IPS-NIHi7 (cell line): ENCODE data around the gene ARAP1.
A peak's percentile ranks its signal among the peaks of the same experiment; 100 is the strongest.

Source experiments
- DNase-seq: peaks from one replicate; pipeline ENCODE4 v3.0.0; 2012; ENCODE audit warnings: mixed read lengths; ENCODE audit errors: extremely low spot score

ARAP1 gene

DNA sequence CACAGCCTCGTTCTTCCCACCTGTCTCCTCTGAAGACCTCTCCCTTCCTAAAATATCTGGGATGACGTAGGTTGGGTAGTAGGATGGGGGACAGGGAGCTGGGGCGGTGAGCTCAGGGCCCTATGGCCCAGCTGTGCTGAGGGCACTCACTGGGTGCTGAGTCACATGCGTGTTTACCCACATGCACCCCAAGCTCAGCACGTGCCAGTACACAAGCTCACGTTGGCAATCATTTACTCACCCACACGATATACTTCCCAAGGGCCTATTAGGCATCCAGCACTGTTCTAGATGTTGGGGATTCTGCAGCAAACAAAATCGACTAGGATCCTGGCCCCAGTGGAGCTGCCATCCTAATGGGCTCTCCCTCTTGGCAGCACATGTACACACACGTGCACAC lies 28.7 kb downstream of the ARAP1 start:
- DNase-seq, result no peak

DNA sequence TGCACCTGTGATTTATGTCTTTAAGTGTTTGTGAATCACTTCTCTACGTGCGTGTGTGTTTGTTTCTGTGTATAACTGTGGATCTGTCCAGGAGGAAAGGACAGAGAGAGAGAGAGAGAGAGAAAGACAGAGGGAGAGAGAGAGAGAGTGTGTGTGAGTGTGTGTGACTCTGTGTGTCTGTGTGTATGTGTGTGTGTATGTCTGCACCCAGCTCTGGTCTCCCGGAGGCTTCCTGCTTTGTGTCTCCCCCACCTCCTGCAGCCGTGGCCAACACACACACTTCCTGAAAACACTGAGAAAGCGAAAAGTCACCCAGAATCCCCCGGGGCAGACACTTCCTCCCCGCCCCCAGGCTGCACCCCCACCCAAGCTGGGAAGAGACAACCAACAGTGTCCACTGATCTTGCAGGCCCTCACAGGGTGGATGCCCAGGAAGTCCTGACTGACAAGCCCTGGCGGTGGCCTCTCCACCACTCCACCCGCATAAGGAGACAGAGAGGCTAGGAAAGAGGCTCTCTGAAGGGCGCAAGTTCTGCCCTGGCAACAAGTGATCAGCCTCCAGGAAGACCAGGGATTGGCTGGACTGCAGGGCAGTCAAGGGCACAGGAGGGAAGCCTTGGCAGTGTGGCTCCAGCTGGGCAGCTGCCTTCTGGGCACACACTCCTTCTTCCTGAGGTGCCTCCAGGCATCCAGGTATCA lies 30.0 kb downstream of the ARAP1 start:
- peak; percentile 82 for DNase-seq

DNA sequence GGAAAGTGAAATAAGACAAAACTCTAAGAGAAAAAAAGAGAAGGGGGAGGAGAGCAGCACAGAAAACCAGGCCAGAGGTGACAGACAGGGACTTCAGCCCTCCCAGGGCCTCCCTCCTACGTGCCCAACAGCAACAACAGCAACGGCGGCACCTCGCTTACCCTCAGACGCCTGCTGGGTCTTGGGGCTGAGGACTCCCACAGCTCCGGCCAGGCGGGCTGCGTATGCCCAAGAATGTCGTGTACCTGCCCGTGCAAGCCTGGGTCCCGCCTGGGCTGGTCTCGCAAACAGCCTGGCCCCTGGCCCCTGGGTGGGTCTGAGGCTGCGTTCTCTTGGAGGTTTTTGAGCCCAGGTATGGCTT lies 30.5 kb downstream of the ARAP1 start:
- no peak for DNase-seq

DNA sequence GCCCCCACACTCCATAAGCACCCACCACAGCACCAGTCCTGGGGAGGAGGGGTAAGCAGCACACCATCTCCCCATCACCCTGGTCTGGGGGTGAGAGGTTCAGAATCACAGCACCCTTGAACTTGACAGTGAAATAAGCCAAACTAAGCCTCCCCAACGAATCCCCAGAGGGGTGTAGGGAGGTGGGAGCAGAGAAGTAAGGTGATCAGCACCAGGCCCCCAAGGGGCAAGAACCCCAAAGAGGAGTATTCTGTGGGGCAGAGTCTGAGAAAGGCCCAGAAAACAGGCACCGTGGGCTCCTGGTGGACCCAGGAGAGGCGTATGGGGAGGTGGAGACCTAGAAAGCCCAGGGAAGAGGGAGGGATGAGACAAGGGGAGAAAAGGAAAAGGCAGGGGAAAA lies 30.9 kb downstream of the ARAP1 start:
- no peak for DNase-seq

DNA sequence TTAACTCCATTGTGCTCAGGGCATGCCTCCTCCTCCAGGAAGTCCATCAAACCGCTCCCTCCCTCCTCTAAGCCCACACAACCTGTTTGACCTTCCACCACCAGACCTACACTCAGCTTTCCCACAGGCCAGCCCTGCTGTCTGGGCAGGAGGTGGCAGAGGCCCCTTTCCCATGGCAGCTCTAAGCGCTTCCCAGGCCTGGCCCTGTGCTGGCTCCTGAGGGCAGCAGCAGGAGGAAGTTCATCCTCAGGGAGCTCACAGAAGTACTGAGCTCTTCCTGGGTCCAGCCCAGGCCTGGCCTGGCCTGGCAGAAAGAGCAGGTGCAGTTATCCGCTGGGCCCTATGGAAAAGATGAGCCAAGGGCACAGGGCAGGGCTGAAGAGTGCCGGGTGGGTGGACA lies 31.4 kb downstream of the ARAP1 start:
- no peak for DNase-seq

DNA sequence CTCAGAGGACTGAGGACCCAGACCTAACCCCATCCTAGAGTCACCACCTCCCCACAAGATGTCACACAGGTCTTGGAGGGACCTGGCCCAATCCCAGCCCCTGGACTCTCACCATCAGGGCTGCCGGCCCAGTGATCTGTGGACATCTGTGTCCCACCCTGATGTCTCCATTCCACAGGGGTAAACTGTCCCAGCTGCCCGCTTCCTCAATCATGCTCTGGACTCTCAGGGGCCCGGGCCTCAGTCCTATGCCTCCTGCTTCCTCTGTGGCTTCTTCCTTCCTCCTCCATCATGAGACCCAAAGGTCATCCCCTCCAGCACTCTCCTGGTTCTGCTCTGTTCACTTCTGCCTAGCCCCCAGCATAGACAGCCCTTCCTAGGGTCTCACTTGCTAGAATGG lies 32.2 kb downstream of the ARAP1 start:
- no peak for DNase-seq

DNA sequence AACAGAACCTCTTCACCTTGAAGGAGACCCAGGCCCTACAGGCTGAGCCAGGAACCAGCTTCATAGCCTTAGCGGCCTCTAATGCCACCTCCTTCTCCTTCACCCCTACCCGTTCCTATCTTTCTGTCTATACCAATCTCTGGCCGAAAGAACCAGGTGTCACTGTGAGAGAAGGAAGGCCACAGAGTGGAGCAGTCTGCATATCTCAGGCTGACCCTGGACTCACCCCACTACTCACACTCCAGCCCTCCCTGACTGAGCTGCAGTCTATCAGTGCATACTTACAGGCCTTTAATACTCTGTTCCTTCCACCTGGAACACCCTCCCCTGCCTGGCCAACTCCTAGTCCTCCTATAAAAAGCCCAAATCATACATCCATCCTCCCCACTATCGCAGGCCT lies 32.7 kb downstream of the ARAP1 start:
- no peak for DNase-seq

DNA sequence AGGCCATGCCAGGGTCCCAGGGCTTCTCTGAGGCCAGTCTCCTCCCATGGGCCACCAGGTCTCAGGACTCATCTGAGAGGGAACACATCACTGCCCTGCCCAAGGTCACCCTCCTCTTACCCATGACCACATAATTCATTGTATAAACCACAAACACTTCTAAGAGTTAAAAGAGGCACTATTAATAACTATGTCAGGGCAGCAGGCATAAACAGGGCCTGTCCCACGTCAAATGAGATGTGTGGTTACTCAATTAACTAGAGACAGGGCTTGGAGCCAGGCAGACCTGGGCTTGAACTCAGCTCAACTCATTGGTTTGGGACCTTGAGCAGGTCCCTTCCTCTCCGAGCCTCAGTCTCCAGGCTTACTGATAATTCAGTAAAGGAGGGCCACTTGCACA lies 33.1 kb downstream of the ARAP1 start:
- no peak for DNase-seq

DNA sequence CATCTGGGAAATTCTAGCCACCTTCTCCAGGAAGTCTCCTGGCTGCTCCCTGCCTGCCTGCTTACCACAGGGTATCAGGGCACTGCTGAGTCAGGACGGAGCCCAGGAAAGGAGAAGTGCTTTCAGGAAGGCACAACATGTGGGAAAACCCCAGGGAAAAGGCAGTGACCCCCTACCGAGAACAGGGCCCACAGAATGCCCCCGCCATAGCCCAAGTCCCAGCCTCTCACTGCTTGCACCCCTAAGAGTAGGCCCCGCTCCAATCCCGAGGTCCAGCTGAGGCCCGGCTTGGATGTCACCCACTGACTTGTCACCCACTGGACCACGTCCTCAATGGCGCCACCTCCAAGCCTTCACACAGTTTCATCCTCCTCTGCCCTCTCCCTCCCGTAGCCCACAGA lies 34.1 kb downstream of the ARAP1 start:
- no peak for DNase-seq

DNA sequence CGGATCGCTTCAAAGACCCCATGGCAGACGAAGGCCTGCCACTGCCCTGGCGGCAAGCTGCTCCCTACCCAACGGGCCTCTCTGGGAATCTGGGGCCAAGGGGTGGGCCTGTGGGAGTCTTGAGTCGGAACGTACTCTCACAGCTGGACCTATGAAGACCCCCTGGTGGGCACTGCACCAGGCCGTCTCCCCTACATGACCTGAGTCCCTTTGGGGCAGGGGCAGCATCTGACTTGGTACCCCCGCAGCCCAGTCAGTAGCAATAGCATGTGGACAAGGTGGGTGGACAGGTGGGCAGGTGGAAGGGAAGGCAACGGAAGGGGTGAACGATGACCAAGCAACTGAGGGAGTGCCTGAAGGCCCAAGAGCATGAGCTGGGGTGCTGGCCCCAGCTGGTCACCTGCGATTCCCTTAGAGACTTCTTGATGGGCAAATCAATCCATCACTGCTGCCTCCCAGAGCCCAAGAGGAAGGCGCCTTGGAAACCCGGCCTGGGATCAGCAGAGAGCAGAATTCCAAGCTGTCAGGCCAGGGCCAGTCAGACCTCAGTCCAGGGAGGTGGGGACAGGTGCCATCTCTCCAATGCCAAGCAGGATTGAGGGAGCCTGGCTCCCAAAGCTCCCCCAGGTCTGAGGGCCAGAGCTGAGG lies 35.3 kb downstream of the ARAP1 start:
- no peak for DNase-seq

DNA sequence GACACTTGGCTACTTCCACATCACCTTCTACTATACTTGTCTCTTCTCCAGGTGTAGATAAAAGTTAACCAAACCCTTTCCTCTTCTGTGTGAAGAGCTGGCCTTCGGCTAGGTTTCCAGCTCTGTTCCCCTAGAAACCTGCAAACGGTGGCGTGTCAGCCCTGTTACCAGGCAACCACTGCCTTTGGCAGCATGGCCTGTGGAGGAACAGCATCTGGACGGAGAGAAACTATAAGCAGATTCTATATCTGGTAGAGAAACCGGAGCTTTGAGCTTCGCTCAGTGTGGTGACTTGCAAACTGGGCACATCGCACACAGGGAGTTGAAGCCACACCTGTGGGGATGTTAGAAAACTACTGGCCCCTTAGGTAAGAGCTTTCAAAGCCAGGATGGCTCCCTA lies 35.9 kb downstream of the ARAP1 start:
- no peak for DNase-seq

DNA sequence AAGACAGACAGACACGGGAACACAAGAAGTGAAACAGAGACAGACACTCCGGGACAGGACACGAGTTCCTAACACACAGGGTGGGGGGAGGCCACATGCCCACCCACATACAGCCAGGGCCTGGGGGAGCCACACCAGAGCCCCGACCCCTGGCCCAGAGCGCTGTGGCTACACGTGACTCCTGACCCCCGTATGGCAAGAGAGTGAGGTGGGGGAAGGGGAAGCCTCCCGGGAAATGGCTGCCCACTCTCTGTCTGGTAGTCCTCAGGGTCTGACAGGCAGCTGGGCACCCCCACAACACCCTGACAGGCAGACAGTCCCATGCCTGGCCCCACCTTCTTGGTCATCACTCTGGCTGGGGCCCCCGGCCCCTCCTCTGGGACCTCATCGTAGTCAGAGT lies 39.4 kb downstream of the ARAP1 start:
- DNase-seq, result no peak

DNA sequence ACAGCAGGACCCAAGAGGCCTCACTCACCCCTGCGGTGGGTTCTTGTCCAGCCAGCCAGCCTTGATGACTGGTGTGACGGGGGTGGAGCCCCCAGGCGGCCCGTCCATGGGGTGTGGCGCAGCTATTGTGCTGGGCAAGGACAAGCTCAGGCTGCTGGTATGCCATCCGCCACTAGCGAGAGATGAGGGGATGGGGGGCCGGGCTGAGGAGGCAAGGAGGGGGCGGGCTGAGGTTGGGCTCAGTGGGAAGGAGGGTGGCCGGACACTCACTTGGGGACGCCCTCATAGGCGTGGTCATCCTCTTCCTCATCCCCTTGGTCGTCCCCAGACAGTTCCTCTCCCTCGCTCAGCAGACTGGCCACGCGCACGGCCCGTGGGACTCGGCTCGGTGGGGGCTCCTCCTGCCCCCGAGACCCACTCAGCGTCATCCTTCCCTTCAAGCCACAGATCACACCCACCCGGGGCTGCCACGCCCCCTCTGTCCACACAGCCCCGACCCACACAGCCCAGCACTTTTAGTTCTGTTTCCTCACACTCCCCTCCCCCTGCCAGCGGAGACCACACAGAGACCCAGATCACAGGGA lies 39.9 kb downstream of the ARAP1 start:
- no peak for DNase-seq

DNA sequence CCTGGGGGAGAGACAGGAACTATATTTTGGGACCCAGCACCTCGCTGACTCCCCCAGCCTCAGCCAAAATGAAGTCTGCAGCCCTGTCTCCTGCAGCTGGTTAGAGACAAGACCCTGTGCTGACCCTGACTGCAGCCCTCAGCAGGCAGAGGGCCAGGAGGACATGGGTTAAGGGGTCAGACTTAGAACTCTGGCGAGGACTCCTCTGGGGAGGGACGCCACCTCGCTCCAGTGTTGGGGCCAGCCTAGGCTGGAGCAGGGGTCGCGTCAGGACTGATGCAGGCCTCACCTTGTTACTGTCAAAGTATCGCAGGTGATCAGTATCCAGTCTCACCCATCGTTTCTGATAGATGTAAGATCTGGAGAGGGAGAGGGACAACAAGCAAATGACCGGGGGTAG lies 41.1 kb downstream of the ARAP1 start:
- DNase-seq, result no peak

DNA sequence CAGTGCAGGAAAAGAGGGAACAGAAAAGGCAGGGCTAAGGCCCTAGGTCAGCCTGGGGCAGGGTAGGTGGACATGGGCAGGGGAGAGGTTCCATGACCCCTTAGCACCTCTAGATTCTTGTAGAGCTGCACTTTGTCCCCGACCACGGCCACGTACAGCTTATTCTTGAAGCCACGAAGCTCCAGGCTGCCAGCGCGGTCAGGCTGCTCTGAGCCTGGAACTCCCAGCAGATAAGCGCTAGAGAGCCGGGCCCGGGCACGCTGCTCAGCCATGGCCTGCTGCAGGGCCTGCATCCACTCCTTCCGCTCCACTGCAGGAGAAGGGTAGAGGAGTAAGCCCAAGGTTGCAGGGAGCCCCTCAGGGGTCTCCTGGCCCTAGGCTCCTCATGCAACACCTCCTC lies 41.9 kb downstream of the ARAP1 start:
- DNase-seq, result no peak

DNA sequence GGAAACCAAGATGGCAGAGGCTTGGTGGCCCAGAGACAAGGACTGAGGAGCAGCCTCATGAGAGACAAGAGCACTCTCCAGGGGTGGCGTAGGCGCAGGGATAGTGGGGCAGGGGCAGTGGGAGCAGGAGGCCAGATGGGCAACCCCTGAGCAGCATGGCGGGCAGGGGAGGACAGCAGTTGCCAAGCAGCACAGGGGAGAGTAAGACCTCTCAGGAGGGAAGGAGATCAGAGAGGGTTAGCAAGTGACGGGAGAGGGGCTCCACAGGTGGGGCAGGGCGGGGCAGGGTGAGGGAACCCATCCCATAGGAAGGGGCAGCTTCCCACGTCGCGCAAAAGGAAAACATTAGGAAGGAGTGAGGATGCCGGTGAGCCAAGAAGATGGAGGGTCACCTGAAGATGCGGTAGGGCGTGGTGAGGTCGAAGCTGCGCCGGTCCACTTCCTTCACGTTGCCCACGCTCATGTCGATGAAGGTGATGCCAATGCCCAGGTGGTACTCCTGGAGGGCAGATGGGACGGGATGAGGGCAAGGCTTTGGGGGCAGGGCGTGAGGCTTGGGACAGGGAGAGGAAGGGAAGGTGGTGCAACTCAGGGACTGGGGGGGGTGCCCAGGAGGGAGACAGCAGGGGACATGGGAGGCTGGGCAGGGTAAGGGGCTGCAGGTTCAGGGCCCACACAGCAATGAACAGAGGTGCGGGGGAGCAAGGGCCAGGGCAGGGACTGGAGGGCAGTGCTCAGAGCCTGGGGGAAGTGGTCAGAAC lies 42.5 kb downstream of the ARAP1 start:
- DNase-seq, result no peak

DNA sequence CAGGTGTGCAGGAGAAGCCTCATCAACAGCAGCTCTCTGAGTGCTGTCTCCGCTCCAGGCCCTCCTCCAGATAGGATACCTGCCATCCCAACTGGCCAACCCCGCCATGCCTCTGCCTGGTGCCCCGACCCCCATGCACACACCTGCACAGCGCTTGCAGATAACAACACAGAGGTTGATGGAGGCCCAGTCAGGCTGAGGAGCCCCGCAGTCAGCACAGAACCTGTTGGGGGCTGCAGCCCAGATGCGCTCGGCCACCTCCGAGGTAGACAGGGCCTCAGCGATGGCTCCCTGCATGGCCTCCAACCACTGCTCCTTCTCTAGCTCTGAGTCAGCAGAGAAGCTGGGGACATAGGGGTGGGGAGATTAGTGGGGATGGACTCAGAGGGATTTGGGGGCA lies 45.2 kb downstream of the ARAP1 start:
- DNase-seq, result no peak

DNA sequence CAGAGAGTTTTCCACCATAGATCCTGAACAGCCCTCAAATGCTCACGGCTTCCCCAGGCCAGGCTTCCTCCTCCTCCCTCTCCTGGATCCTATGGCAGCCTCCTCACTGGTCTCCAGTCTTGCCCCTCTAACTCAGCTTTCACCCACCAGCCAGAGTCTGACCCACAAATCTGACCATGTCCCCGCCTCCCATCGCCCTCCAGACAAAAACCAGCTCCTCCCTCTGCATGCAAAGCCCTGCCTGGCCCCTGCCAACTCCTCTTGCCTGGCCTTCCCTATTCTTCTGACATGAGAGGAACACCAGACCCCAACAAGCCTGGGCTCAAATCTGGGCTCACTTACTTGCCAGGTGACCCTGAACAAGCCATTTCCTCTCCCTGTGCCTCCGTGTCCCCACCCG lies 45.6 kb downstream of the ARAP1 start:
- no peak for DNase-seq

DNA sequence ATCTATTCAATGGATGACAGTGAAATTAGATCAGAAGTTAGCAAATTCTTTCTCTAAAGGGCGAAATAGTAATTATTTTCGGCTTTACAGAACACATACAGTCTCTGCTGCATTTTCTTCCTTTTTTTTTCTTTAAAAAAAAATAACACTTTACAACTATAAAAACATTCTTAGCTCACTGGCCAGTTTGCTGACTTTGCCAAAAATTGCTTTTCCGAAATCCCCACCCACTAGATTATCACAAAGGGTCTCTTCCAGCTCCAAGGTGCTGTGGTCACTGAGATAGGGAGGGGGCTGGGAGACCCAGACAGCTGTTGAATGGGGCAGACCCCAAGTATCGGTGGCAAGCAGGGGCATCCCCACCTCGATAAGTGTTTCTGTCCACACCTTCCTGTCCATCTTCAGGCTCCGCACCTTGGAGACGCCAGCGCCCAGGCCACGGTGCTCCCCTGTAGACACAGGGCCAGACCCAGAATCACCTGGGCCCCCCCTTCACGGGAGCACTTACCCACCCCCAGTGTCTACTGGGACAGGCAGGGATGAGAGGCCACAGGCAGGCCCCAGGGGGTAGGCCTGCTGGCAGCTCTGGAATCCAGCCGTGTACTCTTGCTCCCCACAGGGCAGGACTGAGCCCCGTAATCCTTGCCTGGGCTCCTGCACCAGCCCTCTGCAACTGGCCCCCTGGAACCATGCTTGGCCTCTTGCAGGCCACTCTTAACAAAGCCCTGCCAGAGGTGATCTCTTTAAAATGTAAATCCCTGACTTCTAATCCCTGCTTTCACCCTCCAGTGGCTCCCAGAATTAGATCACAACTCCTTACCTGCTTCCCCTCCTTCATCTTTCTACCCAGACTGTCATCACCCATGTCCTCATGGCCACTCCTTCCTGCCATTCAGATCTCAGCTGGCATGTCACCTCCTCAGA lies 46.5 kb downstream of the ARAP1 start:
- DNase-seq, result peak; percentile 57

DNA sequence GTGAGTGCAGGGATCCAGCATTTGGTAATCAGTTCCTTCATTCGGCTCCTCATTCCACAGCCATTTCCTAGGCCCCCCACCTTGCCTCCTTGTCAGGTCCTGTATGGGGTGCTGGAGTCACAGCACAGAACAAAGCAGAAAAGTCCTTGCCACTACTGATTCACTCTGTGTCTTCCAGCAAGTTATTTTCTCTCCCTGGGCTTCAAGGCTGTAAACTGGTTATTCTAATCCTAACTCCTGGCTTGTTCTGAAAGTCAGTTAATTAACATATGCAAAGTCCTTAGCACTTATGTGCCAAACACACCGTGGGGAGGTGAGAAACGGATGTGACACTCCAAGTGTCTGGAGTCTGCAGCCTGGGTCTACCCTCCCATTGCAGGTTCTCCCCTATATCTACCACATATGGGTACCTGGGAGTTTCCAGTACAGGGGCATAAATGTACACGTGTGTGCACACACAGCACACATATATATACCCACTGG lies 47.4 kb downstream of the ARAP1 start:
- DNase-seq, result no peak

DNA sequence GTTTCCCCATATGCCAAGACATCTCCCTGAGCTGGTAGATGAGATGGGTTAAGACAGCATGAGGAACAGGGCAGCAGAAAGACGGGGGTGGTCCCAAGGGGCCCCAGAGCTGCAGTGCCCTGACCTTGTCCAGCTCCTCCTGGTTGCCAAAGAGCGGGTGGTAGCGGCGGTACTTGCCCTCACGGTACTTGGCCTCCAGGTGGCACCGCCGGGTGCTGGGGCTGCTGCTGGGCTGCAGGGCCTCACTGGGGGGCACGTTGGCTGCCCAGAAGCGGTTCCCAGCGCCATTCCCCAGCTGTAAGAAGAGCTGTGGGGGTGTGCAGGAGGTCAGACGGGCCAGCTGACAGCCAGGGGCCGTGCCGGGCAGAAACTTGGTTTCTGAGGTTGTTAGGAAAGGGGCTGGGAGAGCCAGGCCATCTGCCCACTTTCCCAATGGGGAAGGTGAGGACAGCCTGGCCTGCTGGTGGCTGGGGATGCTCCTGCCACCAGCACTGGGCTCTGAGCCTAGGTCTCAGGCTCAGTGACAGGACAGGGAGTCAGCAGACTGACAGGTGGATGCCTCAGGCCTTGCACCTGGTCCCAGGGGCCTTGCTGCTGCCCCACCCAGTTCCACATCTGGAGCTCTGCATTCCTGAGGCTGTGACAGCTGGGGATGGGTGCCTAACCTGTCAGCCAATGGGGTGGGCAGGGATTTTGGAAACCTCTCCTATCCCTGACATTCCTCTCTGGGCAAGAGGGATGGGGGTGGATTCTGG lies 48.0 kb downstream of the ARAP1 start:
- no peak for DNase-seq
